WERI-Rb-1 (cell line): ENCODE data around the gene AASDH.

Experiments
- DNase-seq: peaks from one replicate; pipeline ENCODE4 v3.0.0-alpha.2; 2020
- H3K27ac ChIP-seq: fragments of 250-450 bp; sonication (Bioruptor Pico); 2 replicates; pipeline ENCODE4 v1.5.1; 2020; ENCODE audit warnings: mild to moderate bottlenecking, moderate library complexity
- H3K27me3 ChIP-seq: fragments of 250-450 bp; sonication (Bioruptor Pico); 2 replicates; pipeline ENCODE4 v1.5.1; 2021; ENCODE audit warnings: mild to moderate bottlenecking, low read depth, moderate library complexity; ENCODE audit not compliant: insufficient read depth, severe bottlenecking
- H3K36me3 ChIP-seq: fragments of 250-450 bp; sonication (Bioruptor Pico); 2 replicates; pipeline ENCODE4 v1.5.1; 2020; ENCODE audit warnings: mild to moderate bottlenecking, moderate library complexity
- H3K4me3 ChIP-seq: 2 replicates; pipeline ENCODE4 v1.5.1; 2011; ENCODE audit warnings: low read depth, mild to moderate bottlenecking, control low read depth, low read length
- H3K9me3 ChIP-seq: fragments of 250-450 bp; sonication (Bioruptor Pico); 2 replicates; pipeline ENCODE4 v1.5.1; 2021; ENCODE audit warnings: mild to moderate bottlenecking, moderate library complexity; ENCODE audit not compliant: severe bottlenecking
- TF ChIP-seq, protein P1 (sequence below): IDR thresholded peaks from 2 replicates; pipeline ENCODE4 v1.5.1; 2011; ENCODE audit warnings: low read depth, mild to moderate bottlenecking, control low read depth, inconsistent platforms, low read length

The AASDH gene

DNA sequence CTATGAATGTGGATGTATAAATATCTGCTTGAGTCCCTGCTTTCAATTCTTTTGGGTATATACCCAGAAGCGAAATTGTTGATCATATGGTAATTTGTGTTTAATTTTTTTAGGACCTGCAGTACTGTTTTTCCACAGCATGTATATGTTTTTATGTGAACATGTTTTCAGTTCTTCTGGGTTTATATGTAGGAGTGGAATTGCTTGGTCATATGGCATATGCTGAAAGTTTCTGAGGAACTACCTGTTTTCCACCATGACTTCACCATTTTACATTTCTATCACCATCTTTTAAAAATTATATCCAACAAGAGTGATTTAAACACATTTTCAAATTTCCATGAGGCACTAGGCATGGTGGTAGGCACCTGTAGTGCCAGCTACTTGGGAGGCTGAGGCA lies 39.9 kb upstream of the AASDH start:
- Histone ChIP-seq H3K4me3 (no peak overlapping the region), H3K9me3 (no peaks in the 10 kb centered on the region), H3K27ac (no peak overlapping the region), H3K27me3 (no peaks in the 10 kb centered on the region), H3K36me3 (peaks cover 9% of the 10 kb centered on the region; the same call in 1 of the 2 replicates)
- TF ChIP-seq, protein P1, sequence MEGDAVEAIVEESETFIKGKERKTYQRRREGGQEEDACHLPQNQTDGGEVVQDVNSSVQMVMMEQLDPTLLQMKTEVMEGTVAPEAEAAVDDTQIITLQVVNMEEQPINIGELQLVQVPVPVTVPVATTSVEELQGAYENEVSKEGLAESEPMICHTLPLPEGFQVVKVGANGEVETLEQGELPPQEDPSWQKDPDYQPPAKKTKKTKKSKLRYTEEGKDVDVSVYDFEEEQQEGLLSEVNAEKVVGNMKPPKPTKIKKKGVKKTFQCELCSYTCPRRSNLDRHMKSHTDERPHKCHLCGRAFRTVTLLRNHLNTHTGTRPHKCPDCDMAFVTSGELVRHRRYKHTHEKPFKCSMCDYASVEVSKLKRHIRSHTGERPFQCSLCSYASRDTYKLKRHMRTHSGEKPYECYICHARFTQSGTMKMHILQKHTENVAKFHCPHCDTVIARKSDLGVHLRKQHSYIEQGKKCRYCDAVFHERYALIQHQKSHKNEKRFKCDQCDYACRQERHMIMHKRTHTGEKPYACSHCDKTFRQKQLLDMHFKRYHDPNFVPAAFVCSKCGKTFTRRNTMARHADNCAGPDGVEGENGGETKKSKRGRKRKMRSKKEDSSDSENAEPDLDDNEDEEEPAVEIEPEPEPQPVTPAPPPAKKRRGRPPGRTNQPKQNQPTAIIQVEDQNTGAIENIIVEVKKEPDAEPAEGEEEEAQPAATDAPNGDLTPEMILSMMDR, result no peak
- no peak for DNase-seq

- DNase-seq, result no peak
- TF ChIP-seq, protein P1, result no peak
- Histone ChIP-seq H3K9me3 (no peaks in the 10 kb centered on the region), H3K4me3 (no peak overlapping the region), H3K36me3 (peaks cover 7% of the 10 kb centered on the region; the same call in 1 of the 2 replicates), H3K27ac (no peak overlapping the region), H3K27me3 (no peaks in the 10 kb centered on the region)
Measured at GRCh38 chr4:56426273-56426672, 39.0 kb upstream of the AASDH start.

- Histone ChIP-seq H3K36me3 (peaks cover 10% of the 10 kb centered on the region), H3K27ac (no peak overlapping the region), H3K4me3 (no peak overlapping the region), H3K9me3 (no peaks in the 10 kb centered on the region), H3K27me3 (no peaks in the 10 kb centered on the region)
- TF ChIP-seq, protein P1, result no peak
- DNase-seq, result no peak
Measured at GRCh38 chr4:56425518-56425917, 38.2 kb upstream of the AASDH start.

DNA sequence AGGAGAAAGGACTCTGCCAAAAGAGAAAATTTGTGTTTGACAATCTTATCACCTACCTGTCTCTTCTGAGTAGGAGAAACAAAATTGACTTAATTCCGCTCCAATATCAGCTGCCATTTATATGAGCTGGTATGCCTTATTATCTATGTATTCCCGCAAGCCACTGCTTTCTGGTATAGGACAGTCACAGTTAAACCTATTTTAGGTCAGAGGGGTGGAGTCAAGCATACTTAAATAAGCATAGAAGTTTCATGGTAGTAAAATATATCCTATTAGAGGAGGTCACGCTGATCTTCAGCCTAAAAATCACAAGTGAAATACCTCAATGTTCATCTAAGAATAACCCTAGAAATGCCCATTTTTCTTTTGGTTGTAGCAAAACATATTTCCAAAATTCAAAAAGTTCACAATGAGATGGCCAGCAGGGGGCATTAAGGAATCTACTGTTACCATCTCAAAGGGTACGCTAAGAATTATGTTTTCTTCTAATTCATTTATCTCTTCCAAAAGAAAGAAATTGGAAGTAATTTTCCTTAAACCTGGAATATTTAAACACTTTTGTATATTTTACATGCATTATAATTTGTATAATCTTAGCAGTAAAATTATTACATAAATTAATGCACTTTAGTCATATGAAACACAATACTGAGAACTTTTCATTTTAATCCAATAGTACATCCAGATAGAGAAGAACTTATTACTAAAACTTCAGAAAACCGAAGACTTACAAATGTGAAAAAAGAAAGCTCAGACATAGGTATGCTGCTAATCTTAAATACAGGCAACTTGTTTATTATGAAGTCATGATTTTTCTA lies 37.6 kb upstream of the AASDH start:
- Histone ChIP-seq H3K36me3 (peaks cover 10% of the 10 kb centered on the region), H3K27me3 (no peaks in the 10 kb centered on the region), H3K4me3 (no peak overlapping the region), H3K9me3 (no peaks in the 10 kb centered on the region), H3K27ac (no peak overlapping the region)
- TF ChIP-seq, protein P1, result 0 out of 2 replicates have a peak, but pooled peaks have one; percentile 21
- no peak for DNase-seq

GRCh38 chr4:56424176-56424575 lies 36.9 kb upstream of the AASDH start:
- no peak for DNase-seq
- Histone ChIP-seq H3K9me3 (no peaks in the 10 kb centered on the region), H3K4me3 (no peak overlapping the region), H3K27me3 (no peaks in the 10 kb centered on the region), H3K27ac (no peak overlapping the region), H3K36me3 (peaks cover 10% of the 10 kb centered on the region)
- TF ChIP-seq, protein P1, result no peak
